B cell (primary cell): ENCODE results near the gene GCH1. TPM values are rescaled to one million over a fixed set of nuclear protein-coding genes. Genes with fewer than 3 reads are reported as not detected.

Experiments used
- ATAC-seq: fragments of 200-7000 bp; cut with Tn5 transposase; one replicate; pipeline ENCODE4 v1.10.0; 2021; ENCODE audit warnings: low read depth, mild to moderate bottlenecking, moderate number of reproducible peaks, moderate library complexity
- CTCF ChIA-PET: fragments of 350-600 bp; sonication (Branson Sonifier 250); formaldehyde crosslinking; loops from one replicate; lab custom pipeline; 2021; ENCODE audit warnings: antibody characterized with exemption, inconsistent platforms; lab: Charles Lee
- POLR2A ChIA-PET: fragments of 350-600 bp; sonication (Branson Sonifier 250); formaldehyde crosslinking; loops from one replicate; lab custom pipeline; 2021; ENCODE audit warnings: antibody characterized with exemption; lab: Charles Lee
- DNase-seq: peaks from one replicate; pipeline ENCODE4 v3.0.0; 2013
- H2AFZ ChIP-seq: 2 replicates; pipeline ENCODE4 v1.6.1; 2012; ENCODE audit warnings: mild to moderate bottlenecking, low read depth, low read length; ENCODE audit not compliant: insufficient read depth, poor library complexity, severe bottlenecking
- H3K27ac ChIP-seq, 2 donors: 1 replicate in 1 of 2; 2 replicates in 1 of 2; pipeline ENCODE4 v1.5.1; 2012 to 2013; ENCODE audit warnings: low read length in 2 of 2, mild to moderate bottlenecking in 2 of 2, moderate library complexity in 1 of 2
- H3K27me3 ChIP-seq, 4 experiments: fragments of 200-600 bp in 1 of 4; sonication (generic) in 1 of 4; replicated peaks in 1 of 4; 1 replicate in 2 of 4; 2 replicates in 2 of 4; pipeline versions ENCODE4 v1.6.1 to v1.7.0; 2013 to 2016; ENCODE audit warnings: low read length in 3 of 4, mild to moderate bottlenecking in 2 of 4, mixed read lengths in 1 of 4, moderate library complexity in 1 of 4; ENCODE audit not compliant: insufficient read depth in 4 of 4, control insufficient read depth in 3 of 4; ENCODE audit errors: control extremely low read depth in 1 of 4
- H3K36me3 ChIP-seq, 2 experiments: replicated peaks in 1 of 2; 1 replicate in 1 of 2; 2 replicates in 1 of 2; pipeline versions ENCODE4 v1.6.1 to v1.7.1; 2013; ENCODE audit warnings: low read length in 1 of 2; ENCODE audit not compliant: insufficient read depth in 2 of 2, control insufficient read depth in 1 of 2; ENCODE audit errors: control extremely low read depth in 1 of 2, extremely low read depth in 1 of 2
- H3K4me1 ChIP-seq, 2 donors: fragments of 200-600 bp in 1 of 2; sonication (generic) in 1 of 2; 1 replicate in 1 of 2; 2 replicates in 1 of 2; pipeline versions ENCODE4 v1.5.1 to v1.6.1; 2013 to 2017; ENCODE audit warnings: low read length in 2 of 2; ENCODE audit not compliant: control insufficient read depth in 2 of 2, insufficient read depth in 2 of 2
- H3K4me2 ChIP-seq: replicated peaks from 2 replicates; pipeline ENCODE3; 2012; ENCODE audit warnings: mild to moderate bottlenecking, low read depth, low read length; ENCODE audit not compliant: poor library complexity, severe bottlenecking
- H3K4me3 ChIP-seq, 5 experiments: fragments of 200-600 bp in 1 of 5; sonication (generic) in 1 of 5; 1 replicate in 3 of 5; 2 replicates in 2 of 5; pipeline versions ENCODE4 v1.5.1 to v1.7.0; 2011 to 2016; ENCODE audit warnings: low read length in 4 of 5, mild to moderate bottlenecking in 4 of 5, low read depth in 2 of 5, control low read depth in 1 of 5, moderate library complexity in 1 of 5; ENCODE audit not compliant: insufficient read depth in 1 of 5; ENCODE audit errors: control extremely low read depth in 1 of 5, extremely low read depth in 1 of 5
- H3K79me2 ChIP-seq: fragments of 200-600 bp; sonication (generic); one replicate; pipeline ENCODE4 v1.6.0; 2016; ENCODE audit warnings: low read length; ENCODE audit not compliant: control insufficient read depth, insufficient read depth
- H3K9ac ChIP-seq: fragments of 200-600 bp; sonication (generic); 2 replicates; pipeline ENCODE4 v1.6.1; 2017; ENCODE audit warnings: mild to moderate bottlenecking, low read length, moderate library complexity
- H3K9me3 ChIP-seq, 3 donors: one replicate each; pipeline versions ENCODE4 v1.6.1 to v1.7.1; 2013; ENCODE audit warnings: low read length in 2 of 3; ENCODE audit not compliant: control insufficient read depth in 2 of 3, insufficient read depth in 1 of 3; ENCODE audit errors: control extremely low read depth in 1 of 3
- H4K20me1 ChIP-seq: 2 replicates; pipeline ENCODE4 v1.6.0; 2012; ENCODE audit warnings: mild to moderate bottlenecking, low read length; ENCODE audit not compliant: insufficient read depth, control insufficient read depth, poor library complexity, severe bottlenecking
- H3K27ac Mint-ChIP-seq: one replicate; pipeline ENCODE4 v1.8.0; 2021; ENCODE audit warnings: mixed read lengths
- H3K27me3 Mint-ChIP-seq: one replicate; pipeline ENCODE4 v1.8.0; 2021; ENCODE audit warnings: mixed read lengths
- H3K4me1 Mint-ChIP-seq: one replicate; pipeline ENCODE4 v1.8.0; 2021; ENCODE audit warnings: mixed read lengths
- H3K4me3 Mint-ChIP-seq: one replicate; pipeline ENCODE4 v1.8.0; 2021; ENCODE audit warnings: mixed read lengths
- H3K9me3 Mint-ChIP-seq: one replicate; pipeline ENCODE4 v1.8.0; 2022; ENCODE audit warnings: mixed read lengths; ENCODE audit not compliant: insufficient read depth
- CTCF ChIP-seq: fragments of 200-600 bp; IDR thresholded peaks from one replicate; pipeline ENCODE4 v1.8.0; 2022; ENCODE audit warnings: antibody characterized with exemption, mild to moderate bottlenecking
- EZH2 ChIP-seq: IDR thresholded peaks from 2 replicates; pipeline ENCODE4 v1.6.1; 2012; ENCODE audit warnings: borderline replicate concordance, low read depth, mild to moderate bottlenecking, moderate library complexity, low read length; ENCODE audit not compliant: insufficient read depth, poor library complexity, severe bottlenecking
- WGBS: methylation state at CpG from one replicate; pipeline ENCODE4 v1.1.5; 2013; ENCODE audit warnings: missing lambda C conversion rate; ENCODE audit not compliant: insufficient coverage; 5-methylcytosine and 5-hydroxymethylcytosine counted together
- intact Hi-C: fragments of 100-400 bp; cut with micrococcal nuclease; formaldehyde crosslinking; loops from one replicate; pipeline ENCODE4 v1.10.0; 2022
- polyA plus RNA-seq: library from polyadenylated mRNA; depleted of rRNA; stranded (reverse); fragments of >200 nt; gene quantifications from 2 replicates; pipeline ENCODE4 v1.2.3, GENCODE V29; 2012
- total RNA-seq, 2 donors: library from RNA; stranded (reverse); fragments of 120-200 nt in 1 of 2; gene quantifications; 1 replicate in 1 of 2; 2 replicates in 1 of 2; pipeline versions ENCODE4 v1.2.3 to v1.2.4, GENCODE V29; 2013 to 2022

GCH1 gene
- total and polyA plus RNA-seq, 2 donors (not counting 1 experiment from before 2014, with no cell fraction given), result 17.0 to 24.6 TPM

DNA sequence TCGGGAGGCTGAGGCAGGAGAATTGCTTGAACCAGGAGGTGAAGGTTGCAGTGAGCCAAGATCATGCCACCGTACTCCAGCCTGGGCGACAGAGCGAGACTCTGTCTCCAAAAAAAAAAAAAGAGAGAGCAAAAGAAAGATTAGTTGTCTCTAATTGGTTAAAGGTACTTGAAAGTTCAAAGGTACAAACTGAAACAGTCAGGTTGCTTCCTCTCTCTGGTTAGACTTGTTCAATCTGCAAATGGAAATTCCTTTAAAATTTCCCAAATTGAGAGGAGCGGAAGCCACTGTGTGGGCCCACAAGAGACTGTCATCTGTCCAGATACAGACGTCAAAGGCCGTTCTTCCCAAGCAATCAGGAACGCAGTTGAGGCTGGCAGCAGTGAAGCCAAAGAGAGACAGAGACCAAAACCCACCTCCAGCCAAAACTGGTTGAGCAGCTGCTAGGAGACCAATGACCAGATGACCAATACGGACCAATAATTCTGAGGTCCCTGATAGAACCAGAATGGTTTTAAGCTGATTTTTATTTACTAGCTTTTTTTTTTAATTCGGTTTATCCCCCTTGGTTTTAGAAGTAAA lies 63.6 kb downstream of the GCH1 start:
- Histone ChIP-seq H2AFZ (no peak overlapping the region), H3K9ac (no peak overlapping the region), H3K27me3 (no peaks in the 10 kb centered on the region), H3K4me3 (no peak overlapping the region), H3K4me2 (no peak overlapping the region), H3K36me3 (peaks cover 0 to 10% of the 10 kb centered on the region in 2 experiments), H4K20me1 (no peaks in the 10 kb centered on the region), H3K4me1 (no peaks in the 10 kb centered on the region), H3K79me2 (no peaks in the 10 kb centered on the region), H3K27ac (no peak overlapping the region), H3K9me3 (no peaks in the 10 kb centered on the region)
- Mint-ChIP-seq H3K27me3 (no peaks in the 10 kb centered on the region), H3K4me1 (no peaks in the 10 kb centered on the region), H3K4me3 (no peak overlapping the region), H3K9me3 (no peaks in the 10 kb centered on the region), H3K27ac (no peak overlapping the region)
- POLR2A ChIA-PET, result no interaction called here
- intact Hi-C loops, result no loop called here
- no peak for DNase-seq
- WGBS, result 98% methylated on average over 7 of the region's 10 CpGs
- CTCF ChIA-PET, result no interaction called here
- no peak for ATAC-seq
- TF ChIP-seq CTCF, result no peak
- no peak for TF ChIP-seq EZH2

GRCh38 chr14:54837508-54838149 lies 65.0 kb downstream of the GCH1 start:
- no peak for TF ChIP-seq EZH2
- TF ChIP-seq CTCF, result no peak
- DNase-seq (no peak), ATAC-seq (no peak)
- H3K4me1 ChIP-seq, result no peaks in the 10 kb centered on the region
- CTCF ChIA-PET, result no interaction called here
- no peak overlapping the region for H3K27ac Mint-ChIP-seq
- H4K20me1 ChIP-seq, result no peaks in the 10 kb centered on the region
- POLR2A ChIA-PET, result no interaction called here
- H3K9me3 ChIP-seq, result no peaks in the 10 kb centered on the region
- no peaks in the 10 kb centered on the region for H3K9me3 Mint-ChIP-seq
- no peak overlapping the region for H3K4me3 ChIP-seq
- no peaks in the 10 kb centered on the region for H3K4me1 Mint-ChIP-seq
- no peak overlapping the region for H3K9ac ChIP-seq
- no CpG with 5 or more reads among the region's 2 CpGs for WGBS
- H2AFZ ChIP-seq, result no peak overlapping the region
- no peaks in the 10 kb centered on the region for H3K79me2 ChIP-seq
- no peaks in the 10 kb centered on the region for H3K27me3 Mint-ChIP-seq
- no peak overlapping the region for H3K4me2 ChIP-seq
- intact Hi-C loops, result no loop called here
- peaks cover 0 to 10% of the 10 kb centered on the region in 2 experiments for H3K36me3 ChIP-seq
- no peaks in the 10 kb centered on the region for H3K27me3 ChIP-seq
- H3K27ac ChIP-seq, result no peak overlapping the region
- no peak overlapping the region for H3K4me3 Mint-ChIP-seq
